ENCODE data around the gene INVS. TPM values are rescaled to one million over a fixed set of nuclear protein-coding genes. Genes with fewer than 3 reads are reported as not detected.

The INVS gene
- total and polyA plus RNA-seq, 2 experiments from 2014 or later, result 4.1 to 8.7 TPM

DNA sequence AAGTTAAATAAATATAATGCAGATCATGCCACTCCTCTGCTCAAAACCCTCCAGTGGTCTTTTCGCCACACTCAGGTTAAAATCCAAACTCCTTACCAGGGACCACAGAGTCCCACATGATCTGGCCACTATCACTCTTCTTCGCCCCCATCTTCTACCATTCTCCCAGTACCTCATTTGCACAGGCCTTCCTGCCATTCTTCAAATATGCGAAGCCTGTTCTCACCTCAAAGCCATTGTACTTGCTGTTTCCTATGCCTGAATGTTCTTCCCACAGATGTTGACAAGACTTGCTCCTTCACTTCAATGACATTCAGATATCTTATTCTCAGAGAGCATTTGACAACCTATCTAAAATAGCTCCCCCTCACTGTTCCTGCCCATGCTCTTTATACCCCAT lies 242.8 kb downstream of the INVS start:
- Histone ChIP-seq H2AFZ (no peak overlapping the region), H3K27ac (ENCODE audit: low read depth) (no peak overlapping the region), H3K4me2 (peak overlapping the region; percentile 53), H3K9me2 (ENCODE audit: insufficient read depth) (no peaks in the 10 kb centered on the region), H3F3A (replicated peaks; ENCODE audit: low read depth) (no peaks in the 10 kb centered on the region), H4K20me1 (replicated peaks; ENCODE audit: insufficient read depth) (peaks cover 55% of the 10 kb centered on the region), H3K36me3 (ENCODE audit: insufficient read depth) (peaks cover 27% of the 10 kb centered on the region; the same call in 1 of the 2 replicates), H3K27me3 (ENCODE audit: insufficient read depth) (no peaks in the 10 kb centered on the region), H3K4me1 (ENCODE audit: insufficient read depth) (peaks cover 30% of the 10 kb centered on the region), H3K4me3 (peak overlapping the region; percentile 8), H3K79me2 (replicated peaks; ENCODE audit: insufficient read depth) (peaks cover 97% of the 10 kb centered on the region)
- TF ChIP-seq EZH2 (IDR thresholded peaks at IDR 0.05; ENCODE audit: low read depth, unreplicated experiment), result no peak
- no peak for TF ChIP-seq POLR2AphosphoS5 (IDR thresholded peaks at IDR 0.05; ENCODE audit: low read depth)
- no peak for TF ChIP-seq NANOG (IDR thresholded peaks at IDR 0.05; ENCODE audit: borderline replicate concordance)
- TF ChIP-seq, protein P1, sequence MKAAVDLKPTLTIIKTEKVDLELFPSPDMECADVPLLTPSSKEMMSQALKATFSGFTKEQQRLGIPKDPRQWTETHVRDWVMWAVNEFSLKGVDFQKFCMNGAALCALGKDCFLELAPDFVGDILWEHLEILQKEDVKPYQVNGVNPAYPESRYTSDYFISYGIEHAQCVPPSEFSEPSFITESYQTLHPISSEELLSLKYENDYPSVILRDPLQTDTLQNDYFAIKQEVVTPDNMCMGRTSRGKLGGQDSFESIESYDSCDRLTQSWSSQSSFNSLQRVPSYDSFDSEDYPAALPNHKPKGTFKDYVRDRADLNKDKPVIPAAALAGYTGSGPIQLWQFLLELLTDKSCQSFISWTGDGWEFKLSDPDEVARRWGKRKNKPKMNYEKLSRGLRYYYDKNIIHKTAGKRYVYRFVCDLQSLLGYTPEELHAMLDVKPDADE (IDR thresholded peaks at IDR 0.05), result no peak
- TF ChIP-seq, protein P2, sequence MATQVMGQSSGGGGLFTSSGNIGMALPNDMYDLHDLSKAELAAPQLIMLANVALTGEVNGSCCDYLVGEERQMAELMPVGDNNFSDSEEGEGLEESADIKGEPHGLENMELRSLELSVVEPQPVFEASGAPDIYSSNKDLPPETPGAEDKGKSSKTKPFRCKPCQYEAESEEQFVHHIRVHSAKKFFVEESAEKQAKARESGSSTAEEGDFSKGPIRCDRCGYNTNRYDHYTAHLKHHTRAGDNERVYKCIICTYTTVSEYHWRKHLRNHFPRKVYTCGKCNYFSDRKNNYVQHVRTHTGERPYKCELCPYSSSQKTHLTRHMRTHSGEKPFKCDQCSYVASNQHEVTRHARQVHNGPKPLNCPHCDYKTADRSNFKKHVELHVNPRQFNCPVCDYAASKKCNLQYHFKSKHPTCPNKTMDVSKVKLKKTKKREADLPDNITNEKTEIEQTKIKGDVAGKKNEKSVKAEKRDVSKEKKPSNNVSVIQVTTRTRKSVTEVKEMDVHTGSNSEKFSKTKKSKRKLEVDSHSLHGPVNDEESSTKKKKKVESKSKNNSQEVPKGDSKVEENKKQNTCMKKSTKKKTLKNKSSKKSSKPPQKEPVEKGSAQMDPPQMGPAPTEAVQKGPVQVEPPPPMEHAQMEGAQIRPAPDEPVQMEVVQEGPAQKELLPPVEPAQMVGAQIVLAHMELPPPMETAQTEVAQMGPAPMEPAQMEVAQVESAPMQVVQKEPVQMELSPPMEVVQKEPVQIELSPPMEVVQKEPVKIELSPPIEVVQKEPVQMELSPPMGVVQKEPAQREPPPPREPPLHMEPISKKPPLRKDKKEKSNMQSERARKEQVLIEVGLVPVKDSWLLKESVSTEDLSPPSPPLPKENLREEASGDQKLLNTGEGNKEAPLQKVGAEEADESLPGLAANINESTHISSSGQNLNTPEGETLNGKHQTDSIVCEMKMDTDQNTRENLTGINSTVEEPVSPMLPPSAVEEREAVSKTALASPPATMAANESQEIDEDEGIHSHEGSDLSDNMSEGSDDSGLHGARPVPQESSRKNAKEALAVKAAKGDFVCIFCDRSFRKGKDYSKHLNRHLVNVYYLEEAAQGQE (IDR thresholded peaks at IDR 0.05; ENCODE audit: unreplicated experiment), result no peak
- TF ChIP-seq EZH2phosphoT487 (IDR thresholded peaks at IDR 0.05; ENCODE audit: unreplicated experiment), result no peak
- no peak for TF ChIP-seq CREB1 (CRISPR knock-in tag; IDR thresholded peaks at IDR 0.05; ENCODE audit: low read depth)
- TF ChIP-seq, protein P3, sequence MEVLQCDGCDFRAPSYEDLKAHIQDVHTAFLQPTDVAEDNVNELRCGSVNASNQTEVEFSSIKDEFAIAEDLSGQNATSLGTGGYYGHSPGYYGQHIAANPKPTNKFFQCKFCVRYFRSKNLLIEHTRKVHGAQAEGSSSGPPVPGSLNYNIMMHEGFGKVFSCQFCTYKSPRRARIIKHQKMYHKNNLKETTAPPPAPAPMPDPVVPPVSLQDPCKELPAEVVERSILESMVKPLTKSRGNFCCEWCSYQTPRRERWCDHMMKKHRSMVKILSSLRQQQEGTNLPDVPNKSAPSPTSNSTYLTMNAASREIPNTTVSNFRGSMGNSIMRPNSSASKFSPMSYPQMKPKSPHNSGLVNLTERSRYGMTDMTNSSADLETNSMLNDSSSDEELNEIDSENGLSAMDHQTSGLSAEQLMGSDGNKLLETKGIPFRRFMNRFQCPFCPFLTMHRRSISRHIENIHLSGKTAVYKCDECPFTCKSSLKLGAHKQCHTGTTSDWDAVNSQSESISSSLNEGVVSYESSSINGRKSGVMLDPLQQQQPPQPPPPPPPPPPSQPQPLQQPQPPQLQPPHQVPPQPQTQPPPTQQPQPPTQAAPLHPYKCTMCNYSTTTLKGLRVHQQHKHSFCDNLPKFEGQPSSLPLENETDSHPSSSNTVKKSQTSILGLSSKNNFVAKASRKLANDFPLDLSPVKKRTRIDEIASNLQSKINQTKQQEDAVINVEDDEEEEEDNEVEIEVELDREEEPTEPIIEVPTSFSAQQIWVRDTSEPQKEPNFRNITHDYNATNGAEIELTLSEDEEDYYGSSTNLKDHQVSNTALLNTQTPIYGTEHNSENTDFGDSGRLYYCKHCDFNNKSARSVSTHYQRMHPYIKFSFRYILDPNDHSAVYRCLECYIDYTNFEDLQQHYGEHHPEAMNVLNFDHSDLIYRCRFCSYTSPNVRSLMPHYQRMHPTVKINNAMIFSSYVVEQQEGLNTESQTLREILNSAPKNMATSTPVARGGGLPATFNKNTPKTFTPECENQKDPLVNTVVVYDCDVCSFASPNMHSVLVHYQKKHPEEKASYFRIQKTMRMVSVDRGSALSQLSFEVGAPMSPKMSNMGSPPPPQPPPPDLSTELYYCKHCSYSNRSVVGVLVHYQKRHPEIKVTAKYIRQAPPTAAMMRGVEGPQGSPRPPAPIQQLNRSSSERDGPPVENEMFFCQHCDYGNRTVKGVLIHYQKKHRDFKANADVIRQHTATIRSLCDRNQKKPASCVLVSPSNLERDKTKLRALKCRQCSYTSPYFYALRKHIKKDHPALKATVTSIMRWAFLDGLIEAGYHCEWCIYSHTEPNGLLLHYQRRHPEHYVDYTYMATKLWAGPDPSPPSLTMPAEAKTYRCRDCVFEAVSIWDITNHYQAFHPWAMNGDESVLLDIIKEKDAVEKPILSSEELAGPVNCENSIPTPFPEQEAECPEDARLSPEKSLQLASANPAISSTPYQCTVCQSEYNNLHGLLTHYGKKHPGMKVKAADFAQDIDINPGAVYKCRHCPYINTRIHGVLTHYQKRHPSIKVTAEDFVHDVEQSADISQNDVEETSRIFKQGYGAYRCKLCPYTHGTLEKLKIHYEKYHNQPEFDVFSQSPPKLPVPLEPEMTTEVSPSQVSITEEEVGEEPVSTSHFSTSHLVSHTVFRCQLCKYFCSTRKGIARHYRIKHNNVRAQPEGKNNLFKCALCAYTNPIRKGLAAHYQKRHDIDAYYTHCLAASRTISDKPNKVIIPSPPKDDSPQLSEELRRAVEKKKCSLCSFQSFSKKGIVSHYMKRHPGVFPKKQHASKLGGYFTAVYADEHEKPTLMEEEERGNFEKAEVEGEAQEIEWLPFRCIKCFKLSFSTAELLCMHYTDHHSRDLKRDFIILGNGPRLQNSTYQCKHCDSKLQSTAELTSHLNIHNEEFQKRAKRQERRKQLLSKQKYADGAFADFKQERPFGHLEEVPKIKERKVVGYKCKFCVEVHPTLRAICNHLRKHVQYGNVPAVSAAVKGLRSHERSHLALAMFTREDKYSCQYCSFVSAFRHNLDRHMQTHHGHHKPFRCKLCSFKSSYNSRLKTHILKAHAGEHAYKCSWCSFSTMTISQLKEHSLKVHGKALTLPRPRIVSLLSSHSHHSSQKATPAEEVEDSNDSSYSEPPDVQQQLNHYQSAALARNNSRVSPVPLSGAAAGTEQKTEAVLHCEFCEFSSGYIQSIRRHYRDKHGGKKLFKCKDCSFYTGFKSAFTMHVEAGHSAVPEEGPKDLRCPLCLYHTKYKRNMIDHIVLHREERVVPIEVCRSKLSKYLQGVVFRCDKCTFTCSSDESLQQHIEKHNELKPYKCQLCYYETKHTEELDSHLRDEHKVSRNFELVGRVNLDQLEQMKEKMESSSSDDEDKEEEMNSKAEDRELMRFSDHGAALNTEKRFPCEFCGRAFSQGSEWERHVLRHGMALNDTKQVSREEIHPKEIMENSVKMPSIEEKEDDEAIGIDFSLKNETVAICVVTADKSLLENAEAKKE (CRISPR knock-in tag; IDR thresholded peaks at IDR 0.05), result no peak
- no peak for TF ChIP-seq ZNF114 (CRISPR knock-in tag; IDR thresholded peaks at IDR 0.05)
- TF ChIP-seq ZNF331 (CRISPR knock-in tag; IDR thresholded peaks at IDR 0.05; ENCODE audit: low read depth), result no peak
- no peak for TF ChIP-seq JUNB (IDR thresholded peaks at IDR 0.05; ENCODE audit: unreplicated experiment)
- TF ChIP-seq, protein P4, sequence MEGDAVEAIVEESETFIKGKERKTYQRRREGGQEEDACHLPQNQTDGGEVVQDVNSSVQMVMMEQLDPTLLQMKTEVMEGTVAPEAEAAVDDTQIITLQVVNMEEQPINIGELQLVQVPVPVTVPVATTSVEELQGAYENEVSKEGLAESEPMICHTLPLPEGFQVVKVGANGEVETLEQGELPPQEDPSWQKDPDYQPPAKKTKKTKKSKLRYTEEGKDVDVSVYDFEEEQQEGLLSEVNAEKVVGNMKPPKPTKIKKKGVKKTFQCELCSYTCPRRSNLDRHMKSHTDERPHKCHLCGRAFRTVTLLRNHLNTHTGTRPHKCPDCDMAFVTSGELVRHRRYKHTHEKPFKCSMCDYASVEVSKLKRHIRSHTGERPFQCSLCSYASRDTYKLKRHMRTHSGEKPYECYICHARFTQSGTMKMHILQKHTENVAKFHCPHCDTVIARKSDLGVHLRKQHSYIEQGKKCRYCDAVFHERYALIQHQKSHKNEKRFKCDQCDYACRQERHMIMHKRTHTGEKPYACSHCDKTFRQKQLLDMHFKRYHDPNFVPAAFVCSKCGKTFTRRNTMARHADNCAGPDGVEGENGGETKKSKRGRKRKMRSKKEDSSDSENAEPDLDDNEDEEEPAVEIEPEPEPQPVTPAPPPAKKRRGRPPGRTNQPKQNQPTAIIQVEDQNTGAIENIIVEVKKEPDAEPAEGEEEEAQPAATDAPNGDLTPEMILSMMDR (conservative IDR thresholded peaks at IDR 0.05; ENCODE audit: low read depth in 2 of 2), result no peak
- no peak for TF ChIP-seq STAT1 (IDR thresholded peaks at IDR 0.05; ENCODE audit: unreplicated experiment)
- peak; percentile 57 for ATAC-seq
- Mint-ChIP-seq H3K4me1 (peaks cover 25% of the 10 kb centered on the region), H3K9me3 (no peaks in the 10 kb centered on the region), H3K27me3 (ENCODE audit: insufficient read depth, low read depth, poor library complexity) (no peaks in the 10 kb centered on the region), H3K4me3 (peak overlapping the region; percentile 25), H3K36me3 (ENCODE audit: low read depth) (peaks cover 54% of the 10 kb centered on the region), H3K27ac (peak overlapping the region; percentile 11)
- DNase-seq (ENCODE audit: low spot score), result peak; percentile 22

All from GM23338 (cell line).